ENCODE results near the gene DYNC1H1.

DYNC1H1 gene

GRCh38 chr14:102088012-102088792 lies 123.8 kb downstream of the DYNC1H1 start:
- no peak for DNase-seq (ENCODE audit: low spot score)

GRCh38 chr14:102089621-102090343 lies 125.4 kb downstream of the DYNC1H1 start:
- no peak for DNase-seq (ENCODE audit: low spot score)

GRCh38 chr14:102090713-102091112 lies 126.3 kb downstream of the DYNC1H1 start:
- DNase-seq (ENCODE audit: low spot score), result no peak

DNA sequence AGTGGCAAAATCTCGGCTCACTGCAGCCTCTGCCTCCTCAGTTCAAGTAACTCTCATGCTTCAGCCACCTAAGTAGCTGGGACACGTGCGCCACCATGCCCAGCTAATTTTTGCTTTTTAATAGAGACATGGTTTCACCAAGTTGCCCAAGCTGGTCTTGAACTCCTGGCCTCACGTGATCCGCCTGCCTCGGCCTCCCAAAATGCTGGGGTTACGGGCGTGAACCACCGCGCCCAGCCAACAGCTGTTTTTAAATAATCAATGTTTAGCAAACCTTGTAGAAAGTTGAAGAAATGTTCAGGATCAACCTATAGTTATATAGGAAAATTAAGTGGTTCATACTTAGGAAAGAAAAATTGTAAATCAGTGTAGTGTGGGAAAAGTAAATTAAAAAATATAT lies 128.4 kb downstream of the DYNC1H1 start:
- DNase-seq (ENCODE audit: low spot score), result no peak

DNA sequence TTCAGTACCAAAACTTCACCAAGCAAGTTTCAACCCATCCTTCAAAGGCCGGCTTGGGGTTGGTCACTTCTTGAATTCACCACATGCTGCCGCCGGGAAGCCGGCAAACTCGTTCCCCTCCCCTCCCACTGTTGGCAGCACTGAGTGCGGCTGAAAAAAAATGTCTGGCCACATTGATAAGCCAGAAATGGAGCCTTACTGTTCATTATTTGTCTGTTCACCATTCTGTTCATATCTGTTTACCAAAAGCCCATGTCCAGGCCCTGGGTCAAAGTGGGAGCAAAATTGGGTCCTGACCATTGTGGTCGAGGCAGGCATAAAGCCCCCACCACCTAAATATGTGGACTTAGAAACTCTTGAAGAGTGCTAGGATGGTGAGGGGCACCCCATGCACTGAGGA lies 129.7 kb downstream of the DYNC1H1 start:
- DNase-seq (ENCODE audit: low spot score), result no peak

DNA sequence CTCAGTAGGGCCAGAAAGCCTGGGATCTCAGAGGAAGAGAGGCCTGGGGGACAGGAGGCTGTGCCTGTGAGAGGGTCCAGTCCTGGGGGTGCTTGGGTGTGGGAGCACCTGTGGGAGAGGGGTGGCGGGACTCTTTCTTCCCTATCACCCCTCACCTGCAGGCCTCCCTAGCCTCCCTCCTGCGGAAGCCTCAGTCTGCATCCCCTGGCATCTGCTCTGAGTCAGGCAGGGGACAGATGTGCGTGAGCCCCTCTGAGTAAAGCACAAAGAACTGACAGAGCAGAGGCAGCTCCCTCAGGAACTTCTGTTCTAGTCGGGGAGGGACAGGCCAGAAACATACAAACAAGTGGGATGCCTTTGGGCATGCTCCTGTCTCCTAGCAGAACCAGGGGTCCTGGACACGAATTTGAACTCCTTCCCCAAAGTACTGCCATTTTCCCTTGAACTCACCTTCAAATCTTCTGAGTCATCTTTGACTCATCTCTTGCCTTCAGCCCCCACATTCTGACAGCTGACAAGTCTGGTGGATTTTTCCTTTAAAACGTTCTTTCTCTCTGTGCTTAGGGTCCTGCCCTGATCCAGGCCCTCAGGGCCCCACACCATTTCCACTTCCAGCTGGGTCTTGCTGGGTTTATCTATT lies 131.0 kb downstream of the DYNC1H1 start:
- DNase-seq (ENCODE audit: low spot score), result no peak

- no peak for DNase-seq (ENCODE audit: low spot score)
Measured at GRCh38 chr14:102095871-102096568, 131.6 kb downstream of the DYNC1H1 start.

- DNase-seq (ENCODE audit: low spot score), result peak; percentile 84
Measured at GRCh38 chr14:102096569-102097188, 132.3 kb downstream of the DYNC1H1 start.

- no peak for DNase-seq (ENCODE audit: low spot score)
Measured at GRCh38 chr14:102097441-102098135, 133.2 kb downstream of the DYNC1H1 start.

GRCh38 chr14:102103062-102103695 lies 138.8 kb downstream of the DYNC1H1 start:
- DNase-seq (ENCODE audit: low spot score), result no peak

- DNase-seq (ENCODE audit: low spot score), result no peak
Measured at GRCh38 chr14:102105369-102105768, 141.0 kb downstream of the DYNC1H1 start.
